CD4-positive, alpha-beta T cell treated with Interleukin-2 at 100 ng/mL for 4 hours (primary cell): ENCODE data around the gene TPRX1.
"Not testable (repeated sequence)": the region's sequence is repeated elsewhere in the genome, so short reads cannot be mapped to it uniquely, and the experiment has no call there.

Experiments
- DNase-seq: peaks from one replicate; pipeline ENCODE4 v3.0.0-alpha.2; 2020; ENCODE audit warnings: low spot score

TPRX1 gene

GRCh38 chr19:47802521-47803043, 1.8 kb downstream of the TPRX1 start:
- DNase-seq = no peak

GRCh38 chr19:47801270-47801669, 3.1 kb downstream of the TPRX1 start:
- DNase-seq = no peak

- no peak for DNase-seq
Measured at GRCh38 chr19:47798904-47799266, 5.5 kb downstream of the TPRX1 start.

- no peak for DNase-seq
Measured at GRCh38 chr19:47797996-47798903, 6.1 kb downstream of the TPRX1 start.

- no peak for DNase-seq
Measured at GRCh38 chr19:47796785-47797184, 7.6 kb downstream of the TPRX1 start.

- no peak for DNase-seq
Measured at GRCh38 chr19:47794526-47794925, 9.8 kb downstream of the TPRX1 start.

- no peak for DNase-seq
Measured at GRCh38 chr19:47792616-47793015, 11.7 kb downstream of the TPRX1 start.

GRCh38 chr19:47790398-47790814, 13.9 kb downstream of the TPRX1 start:
- DNase-seq = peak; percentile 77

GRCh38 chr19:47789811-47790210, 14.5 kb downstream of the TPRX1 start:
- not testable (repeated sequence) for DNase-seq

GRCh38 chr19:47787307-47787706, 17.0 kb downstream of the TPRX1 start:
- DNase-seq = not testable (repeated sequence)

GRCh38 chr19:47786566-47786965, 17.8 kb downstream of the TPRX1 start:
- DNase-seq = no peak

GRCh38 chr19:47781590-47782262, 22.6 kb downstream of the TPRX1 start:
- DNase-seq = no peak

GRCh38 chr19:47780215-47780551, 24.2 kb downstream of the TPRX1 start:
- DNase-seq = no peak

- DNase-seq = no peak
Measured at GRCh38 chr19:47779524-47780214, 24.7 kb downstream of the TPRX1 start.

- peak; percentile 11 for DNase-seq
Measured at GRCh38 chr19:47778954-47779351, 25.4 kb downstream of the TPRX1 start.

- DNase-seq = peak; percentile 81
Measured at GRCh38 chr19:47778049-47778953, 26.1 kb downstream of the TPRX1 start, which contains the start of gene SELENOW. SELENOW (plus strand) TSS chr19:47778703; CDS start chr19:47778786, 83 bp downstream.

- not testable (repeated sequence) for DNase-seq
Measured at GRCh38 chr19:47777245-47778048, 26.9 kb downstream of the TPRX1 start.

GRCh38 chr19:47776568-47776967, 27.8 kb downstream of the TPRX1 start:
- DNase-seq = no peak

GRCh38 chr19:47771291-47771690, 33.1 kb downstream of the TPRX1 start:
- not testable (repeated sequence) for DNase-seq

- no peak for DNase-seq
Measured at GRCh38 chr19:47769534-47769933, 34.8 kb downstream of the TPRX1 start.

- no peak for DNase-seq
Measured at GRCh38 chr19:47768604-47769003, 35.7 kb downstream of the TPRX1 start.
